HG02970 (cell line): ENCODE results near the gene PIK3C2B.

Experiments
- ATAC-seq: cut with Tn5 transposase; IDR thresholded peaks from one replicate; pipeline ENCODE4 v1.9.1; 2021; ENCODE audit warnings: mild to moderate bottlenecking, moderate library complexity, moderate number of reproducible peaks; ENCODE audit not compliant: unreplicated experiment, low FRiP score

Gene PIK3C2B

DNA sequence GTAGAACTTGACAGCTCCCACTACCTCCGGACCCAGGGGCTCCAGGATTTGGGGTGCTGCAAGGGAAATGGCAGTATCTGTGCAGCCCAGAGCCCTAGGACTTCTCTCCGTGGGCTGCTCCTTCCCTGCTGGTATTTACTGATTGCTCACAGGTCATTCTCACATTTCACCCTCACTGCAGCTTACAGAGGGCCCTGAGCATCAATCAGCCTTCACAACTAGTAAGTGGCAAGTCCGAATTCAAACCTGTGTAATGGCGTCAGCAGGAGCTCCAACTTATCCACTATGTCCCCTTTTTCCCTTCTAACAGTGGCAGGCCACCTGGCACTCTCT lies 32.4 kb downstream of the PIK3C2B start:
- no peak for ATAC-seq

DNA sequence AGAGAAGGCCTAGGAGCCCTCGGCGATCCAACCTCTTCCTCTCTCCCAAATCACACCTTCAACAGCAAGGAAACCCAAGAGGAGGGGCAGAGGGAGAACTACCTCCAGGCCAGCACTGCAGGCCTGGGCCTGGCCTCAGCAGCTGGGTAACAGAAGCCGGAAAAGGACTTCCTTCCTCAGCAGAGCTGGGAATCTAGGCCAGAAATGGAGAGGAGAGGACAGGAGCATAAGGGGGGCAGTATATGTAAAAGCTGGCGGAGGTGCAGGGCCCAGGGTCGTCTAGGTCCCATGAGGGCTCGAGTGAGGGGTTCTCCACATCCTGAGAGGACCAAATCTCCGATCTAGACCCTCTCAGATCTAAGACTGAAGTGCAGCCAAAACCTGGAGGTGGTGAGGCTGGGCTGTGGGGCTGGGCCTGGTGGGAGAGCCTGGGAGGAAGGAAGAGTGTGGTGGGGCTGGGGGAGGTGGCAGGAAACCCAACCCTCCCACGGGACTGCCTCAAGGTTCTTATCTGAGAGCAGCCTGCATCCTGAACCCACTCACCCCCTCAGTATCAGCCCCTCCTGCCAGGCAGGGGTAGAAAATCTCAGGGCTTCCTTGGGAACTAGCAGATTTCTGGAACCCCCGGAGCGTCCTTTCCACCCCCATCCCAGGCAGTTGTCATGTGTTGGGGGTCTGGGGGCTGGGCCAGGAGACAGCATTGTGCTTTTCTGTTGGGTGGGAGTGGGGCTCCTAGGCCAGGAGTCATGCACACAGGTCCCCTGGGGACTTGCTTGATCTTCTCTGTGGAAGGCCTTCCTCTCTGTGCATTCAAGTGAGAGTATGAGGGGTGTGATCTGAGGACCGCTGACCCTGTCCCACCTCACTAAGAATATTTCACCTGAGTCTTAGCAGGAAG lies 33.0 kb downstream of the PIK3C2B start:
- ATAC-seq: no peak

DNA sequence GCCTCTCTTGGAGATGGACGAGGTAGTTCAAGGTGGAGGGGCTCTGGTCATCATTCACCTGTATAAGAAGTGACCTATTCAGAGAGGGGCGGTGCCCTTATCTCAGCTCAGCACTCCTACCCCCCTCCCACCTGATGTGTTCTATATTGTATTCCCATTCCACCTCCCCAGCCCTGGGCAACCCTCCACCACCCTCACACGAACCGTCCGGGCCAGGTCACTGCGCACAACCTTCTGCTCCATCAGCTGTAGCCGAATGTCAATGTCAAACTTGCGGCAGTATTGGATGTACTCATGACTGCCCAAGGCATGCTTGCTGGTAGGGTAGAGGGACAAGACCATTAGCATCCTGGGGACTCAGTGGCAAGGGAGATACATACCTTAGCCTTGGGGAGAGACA lies 34.3 kb downstream of the PIK3C2B start:
- ATAC-seq: no peak

DNA sequence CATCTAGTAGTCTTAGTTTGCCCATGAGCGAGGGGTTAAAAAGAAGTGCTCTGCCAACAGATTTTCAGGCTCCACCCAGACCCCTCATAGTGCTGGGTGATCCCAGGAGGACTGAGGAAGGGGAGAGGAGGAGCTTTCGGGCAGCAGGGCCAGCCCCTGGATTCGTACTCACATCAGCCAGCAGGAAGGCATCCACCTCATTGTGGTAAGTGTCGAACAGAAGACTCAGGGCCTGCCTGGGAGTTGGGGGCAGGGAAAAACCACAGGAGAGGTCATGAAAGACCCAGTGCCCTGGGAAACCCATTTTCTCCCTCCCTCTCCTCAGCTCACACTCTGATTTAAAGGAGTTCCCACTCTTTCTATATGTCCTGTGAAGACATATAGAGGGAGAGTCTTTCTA lies 34.9 kb downstream of the PIK3C2B start:
- no peak for ATAC-seq

DNA sequence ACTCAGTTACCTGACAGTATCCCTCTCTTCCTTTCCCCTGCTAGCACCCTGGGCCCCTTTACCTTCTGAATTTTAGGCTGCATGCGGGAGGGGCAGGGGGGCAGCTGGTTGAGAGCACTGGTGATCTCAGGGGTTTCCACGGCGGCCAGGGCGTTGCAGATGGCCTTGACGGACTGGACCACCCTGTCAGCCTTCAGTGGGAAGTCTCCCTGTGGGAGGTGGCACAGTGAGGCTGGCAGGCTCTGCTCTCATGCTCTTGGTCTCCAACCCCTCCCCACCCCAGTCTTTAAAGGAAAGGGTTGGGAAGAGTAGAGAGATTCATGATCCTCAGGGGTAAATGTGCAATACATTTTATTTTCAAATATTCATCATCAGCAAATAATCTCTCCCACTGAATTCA lies 36.9 kb downstream of the PIK3C2B start:
- no peak for ATAC-seq

DNA sequence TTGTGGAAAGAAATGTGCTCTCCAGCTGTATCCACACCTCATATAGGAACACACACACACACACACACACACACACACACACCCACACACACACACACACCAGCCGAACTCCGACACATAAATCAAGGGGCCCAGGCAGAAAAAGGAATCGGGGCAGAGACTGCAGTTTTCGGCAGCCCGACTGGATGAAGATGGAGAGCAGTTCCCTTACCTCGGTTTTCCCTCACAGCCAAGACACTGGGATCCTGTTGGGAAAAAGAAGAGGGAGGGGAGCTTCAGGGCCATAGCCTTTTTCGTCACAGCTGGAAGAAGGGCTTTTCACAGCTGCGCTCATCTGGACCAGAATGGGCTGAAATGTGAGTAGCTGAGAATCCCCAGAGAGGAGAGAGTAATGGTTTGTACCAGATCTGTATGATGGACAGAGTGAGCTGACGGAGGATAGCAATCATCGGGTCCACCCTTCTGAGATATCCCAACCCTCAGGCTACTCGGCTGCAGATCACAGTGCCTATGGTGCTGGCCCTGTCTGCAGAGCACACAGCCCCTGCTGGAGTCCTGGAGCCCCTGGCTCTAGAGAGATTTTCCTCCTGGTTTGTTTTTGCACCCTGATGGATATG lies 37.7 kb downstream of the PIK3C2B start:
- no peak for ATAC-seq

DNA sequence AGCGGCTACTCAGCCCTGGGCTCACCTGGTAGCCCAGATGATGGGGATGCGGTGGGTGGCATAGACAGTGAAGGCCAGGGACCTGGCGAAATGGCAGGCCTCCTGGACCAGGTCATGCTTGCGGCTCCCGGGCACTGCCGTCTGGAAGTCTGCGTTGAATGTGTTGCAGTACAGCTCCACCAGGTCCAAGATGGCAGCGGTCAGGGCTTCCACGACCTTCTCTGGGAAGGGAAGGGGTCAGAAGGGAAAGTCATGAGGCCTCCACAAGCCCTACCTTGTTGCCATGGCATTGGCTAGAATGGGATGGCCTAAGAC lies 38.8 kb downstream of the PIK3C2B start:
- no peak for ATAC-seq

DNA sequence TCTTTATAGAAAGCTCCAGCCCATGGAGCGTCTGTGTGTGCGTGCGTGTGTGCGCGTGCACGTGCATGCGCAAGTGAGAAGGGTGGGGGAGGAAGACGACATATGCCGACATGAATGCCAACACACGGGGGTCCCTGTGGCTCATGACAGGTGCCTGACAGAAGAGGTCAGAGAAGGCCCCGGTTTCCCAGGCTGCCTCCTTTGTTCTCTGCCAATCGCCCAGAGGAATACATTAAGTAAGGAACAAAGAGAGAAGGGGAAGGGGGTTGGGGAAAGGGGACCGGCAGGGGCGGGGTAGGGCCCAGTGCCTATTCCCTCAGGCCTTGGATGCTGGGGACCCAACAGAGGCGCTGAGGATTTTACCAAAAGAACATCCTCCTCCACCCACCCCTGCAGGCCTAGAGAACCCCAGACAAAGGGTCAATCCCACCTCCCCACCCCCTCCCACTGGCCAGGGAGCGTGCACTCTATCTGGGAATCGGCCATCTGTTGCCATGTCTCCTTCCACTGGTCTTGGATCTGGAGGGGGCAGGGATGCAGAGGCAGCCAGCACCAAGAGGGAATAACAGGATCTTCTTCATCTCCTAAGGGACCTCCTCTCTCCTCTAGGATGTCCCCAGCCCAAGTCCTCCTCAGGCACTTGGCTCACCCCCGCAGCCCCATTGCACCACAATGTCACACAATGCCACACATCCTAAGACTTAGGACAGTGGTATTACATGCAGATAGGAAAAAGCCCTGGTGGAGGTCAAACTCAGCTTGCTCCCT lies 39.4 kb downstream of the PIK3C2B start:
- no peak for ATAC-seq

DNA sequence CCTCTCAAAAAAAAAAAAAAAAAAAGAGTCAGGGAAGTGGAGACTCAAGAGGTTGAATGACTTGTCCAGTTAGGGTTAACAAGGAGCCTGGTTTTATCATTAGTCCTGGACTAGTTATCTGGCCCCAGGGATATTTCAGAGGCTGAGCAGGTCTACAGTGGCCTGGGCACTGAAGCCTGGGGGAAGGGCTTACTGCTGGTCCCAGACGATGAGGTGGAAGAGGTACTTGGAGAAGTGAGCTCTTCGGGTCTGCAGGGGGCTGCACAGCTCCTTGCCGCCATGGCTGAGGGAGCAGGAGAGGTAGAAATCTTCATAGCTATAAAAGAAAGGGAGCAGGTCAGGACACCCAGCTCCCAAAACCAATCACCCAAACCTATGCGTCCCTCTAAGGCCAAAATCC lies 40.1 kb downstream of the PIK3C2B start:
- ATAC-seq: no peak

DNA sequence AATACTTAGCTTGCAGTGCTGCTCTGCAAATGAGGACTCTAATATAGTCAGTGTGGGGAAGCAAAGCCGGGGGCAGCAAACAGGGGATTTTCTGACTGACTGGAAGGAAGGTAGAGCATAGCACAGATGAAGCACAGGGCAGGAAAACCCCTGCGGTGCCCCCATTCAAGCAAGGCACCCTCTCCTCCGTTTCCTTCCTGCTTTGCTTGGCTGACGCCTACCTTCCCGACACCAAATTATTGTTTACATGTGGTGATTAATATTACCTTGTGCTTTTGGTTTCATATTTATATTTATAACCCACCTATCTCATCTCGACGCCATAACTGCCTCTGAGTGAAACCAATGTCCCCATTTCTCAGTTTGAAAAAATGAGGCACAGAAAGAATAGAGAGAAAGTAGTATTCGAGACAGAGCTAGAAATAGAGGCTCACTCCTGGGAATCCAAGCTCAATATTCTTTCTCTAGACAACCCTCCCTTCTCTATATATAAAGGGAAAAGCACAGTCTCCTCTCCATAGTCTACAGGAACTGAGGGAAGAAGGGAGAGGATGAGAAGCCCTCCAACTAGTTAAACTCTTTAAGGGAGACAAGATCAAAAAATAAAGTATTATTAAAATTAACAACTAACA lies 41.3 kb downstream of the PIK3C2B start:
- no peak for ATAC-seq

DNA sequence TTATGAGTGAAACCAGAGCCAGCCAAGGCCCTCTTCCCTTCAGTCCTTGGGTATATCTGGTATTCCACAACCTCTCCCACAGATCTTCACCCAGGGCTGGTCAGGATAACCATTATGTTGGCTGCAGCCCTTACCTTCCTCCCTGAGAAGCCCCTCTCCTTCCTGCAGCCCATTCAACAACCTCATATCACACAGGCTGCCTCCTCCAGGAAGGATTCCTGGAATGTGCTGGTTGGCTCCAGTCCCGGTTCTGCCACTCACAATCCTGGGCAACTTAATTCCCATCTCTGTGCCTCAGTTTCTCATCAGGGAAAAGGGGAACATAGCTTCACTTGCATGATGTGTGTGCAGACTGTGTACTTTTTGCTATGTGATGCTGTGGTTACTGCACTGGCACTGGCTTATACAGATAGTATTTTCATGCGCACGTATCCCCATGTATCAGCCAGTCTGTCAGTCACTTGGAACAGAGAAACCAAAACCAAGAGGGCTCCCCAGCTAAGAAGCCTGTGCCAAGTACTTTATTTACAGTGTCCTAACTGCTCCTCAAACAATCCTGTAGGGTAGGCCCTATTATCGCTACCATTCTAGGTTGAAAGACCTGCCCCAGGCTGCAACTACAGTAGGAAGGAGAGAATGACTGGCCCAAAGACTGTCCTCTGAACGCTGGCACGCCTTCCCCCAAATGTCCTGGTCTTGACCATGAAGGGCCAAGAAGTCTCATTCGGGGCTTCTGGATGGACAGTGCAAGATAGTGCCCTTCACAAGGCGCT lies 43.1 kb downstream of the PIK3C2B start:
- ATAC-seq: no peak

DNA sequence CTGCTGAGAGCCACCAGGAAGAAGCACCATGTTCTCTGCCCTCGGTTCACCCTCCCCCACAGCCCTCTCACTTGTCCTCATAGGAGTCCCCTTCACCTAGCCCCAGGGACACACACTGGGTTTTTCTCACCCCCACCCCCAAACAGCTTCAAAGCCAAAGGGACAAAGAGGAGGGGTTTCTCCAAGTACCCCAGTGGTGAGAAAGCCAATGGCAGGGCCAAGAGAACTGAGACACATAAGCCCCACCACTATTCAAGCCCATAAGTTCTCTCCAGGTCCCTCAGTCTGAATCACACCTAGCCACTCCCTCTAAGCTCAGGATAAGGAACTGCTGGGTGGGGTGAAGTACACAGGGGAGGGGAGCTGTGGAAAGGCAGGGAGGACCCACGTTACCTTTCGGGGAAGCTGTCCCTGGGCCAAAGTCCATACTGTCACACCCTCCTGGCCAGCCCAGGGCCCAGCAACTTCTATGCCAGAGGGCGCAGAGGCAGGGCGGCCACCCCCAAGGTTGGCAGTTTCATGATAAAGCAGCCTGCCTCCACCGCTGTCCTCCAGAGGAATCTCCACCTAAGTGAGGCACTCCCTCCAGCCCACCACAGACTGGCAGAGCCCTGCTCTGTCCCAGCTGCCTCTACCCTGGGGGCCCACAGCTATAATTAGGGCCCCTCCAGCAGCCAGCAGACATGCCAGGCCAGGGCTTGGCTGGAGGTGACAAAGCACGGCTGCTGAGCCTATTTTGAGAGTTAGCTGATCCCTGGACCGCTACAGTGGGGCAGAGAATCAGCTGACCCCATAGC lies 43.9 kb downstream of the PIK3C2B start:
- ATAC-seq: no peak

DNA sequence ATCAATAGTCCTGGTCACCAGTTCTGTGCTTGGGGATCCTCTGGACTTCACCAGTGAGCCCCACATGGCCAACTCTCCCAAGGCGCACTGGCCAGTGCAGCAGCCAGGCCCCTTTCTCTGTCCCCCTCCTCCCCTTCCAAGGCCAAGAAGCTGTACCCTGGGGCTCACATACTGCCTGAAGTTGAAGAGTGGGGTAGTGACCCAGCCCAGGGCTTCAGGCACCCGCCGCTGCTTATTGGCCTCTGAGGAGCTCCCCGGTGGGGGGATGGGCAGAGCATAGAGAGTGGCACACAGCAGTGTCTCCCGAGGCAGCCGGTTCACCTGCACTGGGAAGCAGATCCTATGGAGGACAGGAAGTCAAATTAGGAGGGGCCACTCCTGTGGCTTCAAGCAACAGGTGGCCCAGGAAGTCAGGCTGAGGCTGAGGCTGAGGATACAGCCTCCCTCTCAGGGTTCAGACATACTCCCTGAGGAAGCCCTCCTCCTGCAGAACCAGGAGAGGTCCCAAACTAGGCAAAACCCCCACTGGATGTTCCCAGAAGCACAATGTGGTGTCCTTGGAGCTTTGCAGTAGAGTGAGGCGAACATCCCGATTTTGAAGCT lies 44.8 kb downstream of the PIK3C2B start:
- no peak for ATAC-seq

DNA sequence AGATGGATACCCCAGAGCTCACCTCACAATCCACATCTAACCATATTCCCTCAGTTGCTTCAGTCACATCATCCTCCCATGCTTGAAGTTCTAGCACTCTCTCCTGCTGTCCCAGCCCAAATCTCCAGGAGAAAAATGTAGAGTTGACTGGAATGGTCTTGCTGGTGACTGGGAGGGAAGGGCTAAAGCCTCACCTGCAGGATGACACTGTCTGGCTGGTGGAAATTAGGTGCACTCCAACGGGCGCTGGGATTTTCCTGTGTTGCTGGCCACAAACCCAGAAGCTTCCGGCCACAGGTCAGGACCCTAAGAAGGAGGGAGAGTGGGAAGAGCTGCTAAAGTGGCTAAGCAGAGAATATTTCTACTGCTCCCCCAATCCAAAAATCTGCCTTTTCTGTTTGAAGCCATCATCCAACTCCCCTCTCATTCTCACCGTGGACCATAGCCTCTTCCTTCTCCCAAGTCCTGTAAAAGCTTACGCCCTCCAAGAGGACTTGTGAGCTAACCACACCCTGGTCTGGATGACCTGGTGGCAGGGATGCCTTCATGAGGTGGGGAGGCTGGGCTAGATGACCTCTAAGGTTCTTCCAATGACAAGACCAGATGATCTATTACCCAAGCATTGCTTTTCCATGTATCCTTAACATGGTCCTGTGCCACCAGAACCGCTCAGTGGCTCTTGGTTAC lies 45.5 kb downstream of the PIK3C2B start:
- no peak for ATAC-seq

DNA sequence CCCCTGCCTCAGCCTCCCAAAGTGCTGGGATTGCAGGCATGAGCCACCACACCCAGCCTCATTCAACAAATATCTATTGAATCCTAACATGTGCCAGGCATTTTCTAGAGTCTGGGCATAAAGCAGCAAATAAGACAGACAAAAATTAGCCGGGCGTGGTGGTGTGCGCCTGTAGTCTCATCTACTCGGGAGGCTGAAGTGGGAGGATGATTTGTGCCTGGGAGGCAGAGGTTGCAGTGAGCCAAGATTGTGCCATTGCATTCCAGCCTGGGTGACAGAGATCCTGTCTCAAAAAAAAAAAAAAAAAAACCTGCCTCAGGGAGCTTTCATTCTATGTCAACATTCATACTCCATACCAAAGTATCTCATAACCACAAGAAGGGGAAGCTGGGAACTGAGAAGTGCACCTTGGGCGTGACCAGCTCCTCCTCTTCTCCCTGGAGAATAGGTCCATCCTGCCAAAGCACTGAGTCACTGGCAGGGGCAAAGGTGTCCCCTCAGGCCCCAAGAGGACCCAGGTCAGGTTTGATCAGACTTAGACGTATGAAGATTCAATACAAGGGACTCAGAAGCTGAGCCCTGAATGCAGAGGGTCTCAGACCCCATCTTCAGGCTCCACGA lies 46.2 kb downstream of the PIK3C2B start:
- no peak for ATAC-seq

DNA sequence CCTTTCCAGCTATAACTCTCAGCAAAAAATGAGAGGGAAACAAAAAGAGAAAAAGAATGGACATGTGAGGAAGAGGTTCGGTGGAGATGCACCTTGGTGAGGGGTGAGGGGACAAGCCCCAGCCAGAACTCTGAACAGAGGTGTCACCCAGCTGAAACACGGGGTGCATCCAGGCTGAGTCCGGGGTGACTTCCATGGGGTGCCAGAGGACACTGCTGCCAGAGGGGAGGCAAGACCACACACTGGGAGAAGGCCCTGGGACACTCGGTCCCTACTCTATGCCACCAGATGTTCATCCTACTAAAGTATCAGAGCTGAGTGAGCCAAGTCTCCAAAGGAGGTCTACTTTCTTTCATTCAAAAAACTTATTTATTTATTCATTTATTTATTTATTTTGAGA lies 46.9 kb downstream of the PIK3C2B start:
- no peak for ATAC-seq

DNA sequence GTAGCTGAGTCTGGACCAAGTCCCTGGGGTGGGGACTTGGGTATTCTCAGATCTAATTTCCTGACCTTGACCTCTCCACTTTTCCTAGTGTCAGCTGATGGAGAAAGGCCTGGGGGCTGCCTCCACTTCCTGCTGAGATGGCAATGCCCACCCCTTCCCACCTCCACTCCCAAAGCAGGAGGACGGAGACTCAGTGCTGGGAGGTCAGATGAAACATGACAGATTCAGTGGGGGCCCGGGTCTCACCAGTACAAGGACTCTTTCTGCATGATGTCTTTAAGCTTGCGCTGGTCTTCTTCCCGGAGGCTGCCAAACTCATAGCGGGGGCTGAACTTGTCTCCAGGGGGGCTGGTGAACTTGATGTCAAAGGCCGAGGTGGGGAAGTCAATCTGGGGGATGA lies 47.4 kb downstream of the PIK3C2B start:
- ATAC-seq: no peak

DNA sequence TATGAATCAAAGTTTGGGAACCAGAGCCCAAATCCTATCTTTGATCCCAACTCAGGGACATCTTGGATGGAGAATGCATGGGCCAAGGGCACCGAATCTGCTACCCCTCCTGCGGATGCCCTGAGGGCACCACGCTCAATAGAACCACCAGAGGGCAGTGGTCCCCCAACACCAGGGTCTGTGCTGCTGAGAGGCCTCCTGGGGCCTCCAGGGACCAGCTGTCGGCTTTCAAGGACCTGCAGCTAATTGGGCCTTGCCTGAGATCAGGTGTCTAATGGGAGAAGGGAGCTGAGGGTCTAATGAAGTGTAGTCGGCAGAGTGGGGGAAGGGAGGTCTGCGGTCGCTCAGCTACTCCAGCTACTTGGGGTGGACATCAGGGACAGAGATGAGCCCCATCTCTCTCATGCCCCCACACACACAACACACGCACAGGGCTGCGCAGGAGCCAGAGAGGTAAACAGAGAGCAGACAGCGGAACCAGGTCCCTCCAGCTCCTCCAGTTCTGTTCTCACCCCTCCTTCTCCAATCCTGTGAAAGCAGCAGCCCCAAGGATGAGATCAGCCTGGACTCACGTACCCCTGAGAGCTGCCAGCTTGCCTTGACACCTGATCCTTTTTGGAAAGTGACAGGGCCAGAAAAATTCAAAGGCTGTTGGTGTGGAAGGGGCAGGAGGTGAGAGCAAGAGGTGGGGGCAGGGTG lies 48.0 kb downstream of the PIK3C2B start:
- no peak for ATAC-seq
